Epithelial cell of umbilical artery (primary cell): ENCODE measurements around the gene CLDN10. TPM values are rescaled to one million over a fixed set of nuclear protein-coding genes. Genes with fewer than 3 reads are reported as not detected.

ENCODE experiments used
- total RNA-seq: library from RNA; depleted of rRNA; stranded (reverse); fragments of >200 nt; gene quantifications from 2 replicates; pipeline ENCODE4 v1.2.3, GENCODE V29; 2014

CLDN10 gene, protein sequence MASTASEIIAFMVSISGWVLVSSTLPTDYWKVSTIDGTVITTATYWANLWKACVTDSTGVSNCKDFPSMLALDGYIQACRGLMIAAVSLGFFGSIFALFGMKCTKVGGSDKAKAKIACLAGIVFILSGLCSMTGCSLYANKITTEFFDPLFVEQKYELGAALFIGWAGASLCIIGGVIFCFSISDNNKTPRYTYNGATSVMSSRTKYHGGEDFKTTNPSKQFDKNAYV
- 2.9 and 4.4 TPM in 2 replicates for total RNA-seq

DNA sequence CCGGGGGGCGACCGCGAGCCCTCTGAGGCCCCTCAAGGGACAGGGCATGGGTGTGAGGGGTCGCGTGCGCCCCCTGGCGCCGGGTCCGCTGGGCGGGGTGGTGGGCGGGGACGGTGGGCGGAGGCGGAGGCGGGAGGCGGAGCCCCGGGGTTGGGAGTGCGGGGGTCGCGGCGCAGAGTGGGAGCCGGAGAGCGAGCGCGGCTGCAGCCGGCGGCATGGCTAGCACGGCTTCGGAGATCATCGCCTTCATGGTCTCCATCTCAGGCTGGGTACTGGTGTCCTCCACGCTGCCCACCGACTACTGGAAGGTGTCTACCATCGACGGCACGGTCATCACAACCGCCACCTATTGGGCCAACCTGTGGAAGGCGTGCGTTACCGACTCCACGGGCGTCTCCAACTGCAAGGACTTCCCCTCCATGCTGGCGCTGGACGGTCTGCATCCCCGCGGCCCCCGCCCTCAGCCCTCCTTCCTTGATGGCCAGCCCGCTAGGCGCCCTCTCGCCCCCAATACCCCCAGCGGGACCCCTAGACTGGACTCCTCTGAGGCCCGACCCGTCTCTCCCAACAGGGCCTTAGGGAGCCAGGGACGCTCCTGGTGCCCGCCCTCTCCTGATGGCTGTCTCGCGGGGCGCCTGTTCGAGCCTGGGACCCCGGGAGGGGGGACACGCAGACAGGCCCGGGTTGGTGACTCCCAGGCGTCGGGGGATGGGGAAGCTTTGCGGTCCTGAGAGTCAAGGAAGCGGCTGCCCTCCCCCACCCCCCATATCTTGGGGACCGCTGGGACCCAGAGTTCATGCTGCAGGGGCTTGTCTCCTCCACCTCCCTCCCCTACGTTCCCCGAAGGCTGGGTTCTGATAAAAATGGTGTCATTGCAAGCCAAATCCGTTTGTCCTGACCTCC lies at the start of gene CLDN10:
TSS of gene CLDN10 (plus strand) at position 182 of the 903 bp plus-strand sequence. CDS start at position 216, 34 bp downstream.

Other genes with a start within 250 kb of the CLDN10 start
- 17.5 and 18.1 TPM in 2 replicates for gene DZIP1, start 92.0 kb downstream of the CLDN10 start, total RNA-seq
- gene DNAJC3, start 124.4 kb downstream of the CLDN10 start, total RNA-seq, result 79.6 and 85.9 TPM in 2 replicates